Hepatocyte (in vitro differentiated cells): ENCODE results near the gene CA12. TPM values are rescaled to one million over a fixed set of nuclear protein-coding genes. Genes with fewer than 3 reads are reported as not detected.

Experiments used
- DNase-seq: peaks from one replicate; pipeline ENCODE4 v3.0.0-alpha.2; 2016; ENCODE audit warnings: low spot score
- H2AFZ ChIP-seq: fragments of 200-600 bp; sonication (generic); 2 replicates; pipeline ENCODE4 v1.6.0; 2016; ENCODE audit warnings: antibody characterized with exemption, mild to moderate bottlenecking
- H3K27ac ChIP-seq: fragments of 200-600 bp; sonication (generic); 2 replicates; pipeline ENCODE4 v1.5.1; 2016; ENCODE audit warnings: mild to moderate bottlenecking
- H3K27me3 ChIP-seq: fragments of 200-600 bp; sonication (generic); 2 replicates; pipeline ENCODE4 v1.6.1; 2016
- H3K36me3 ChIP-seq: fragments of 200-600 bp; sonication (generic); replicated peaks from 2 replicates; pipeline ENCODE4 v1.5.1; 2016; ENCODE audit warnings: low read depth; ENCODE audit not compliant: insufficient read depth
- H3K4me1 ChIP-seq: fragments of 200-600 bp; sonication (generic); 2 replicates; pipeline ENCODE4 v1.5.1; 2016; ENCODE audit warnings: mild to moderate bottlenecking, moderate library complexity; ENCODE audit not compliant: insufficient read depth
- H3K4me2 ChIP-seq: fragments of 200-600 bp; sonication (generic); 2 replicates; pipeline ENCODE4 v1.6.0; 2016
- H3K4me3 ChIP-seq: fragments of 200-600 bp; sonication (generic); 2 replicates; pipeline ENCODE4 v1.5.1; 2016; ENCODE audit warnings: mild to moderate bottlenecking
- H3K79me2 ChIP-seq: fragments of 200-600 bp; sonication (generic); 2 replicates; pipeline ENCODE4 v1.6.0; 2017; ENCODE audit warnings: mild to moderate bottlenecking
- H3K9me2 ChIP-seq: fragments of 200-600 bp; sonication (generic); replicated peaks from 2 replicates; pipeline ENCODE4 v1.6.0; 2017; ENCODE audit warnings: mild to moderate bottlenecking; ENCODE audit not compliant: insufficient read depth
- H3K9me3 ChIP-seq: fragments of 200-600 bp; sonication (generic); 2 replicates; pipeline ENCODE4 v1.5.1; 2016; ENCODE audit warnings: low read depth, mild to moderate bottlenecking
- H4K20me1 ChIP-seq: fragments of 200-600 bp; sonication (generic); 2 replicates; pipeline ENCODE4 v1.6.0; 2016; ENCODE audit warnings: mild to moderate bottlenecking; ENCODE audit not compliant: insufficient read depth, poor library complexity, severe bottlenecking
- CTCF ChIP-seq: fragments of 200-600 bp; sonication (generic); IDR thresholded peaks from 2 replicates; pipeline ENCODE4 v1.5.1; 2016; ENCODE audit warnings: antibody characterized with exemption, mild to moderate bottlenecking; ENCODE audit not compliant: poor library complexity
- EZH2 ChIP-seq: fragments of 200-600 bp; sonication (generic); IDR thresholded peaks from 2 replicates; pipeline ENCODE4 v1.6.1; 2016; ENCODE audit warnings: antibody characterized with exemption, mild to moderate bottlenecking, borderline replicate concordance
- EZH2phosphoT487 ChIP-seq: fragments of 200-600 bp; sonication (generic); IDR thresholded peaks from one replicate; pipeline ENCODE4 v1.6.1; 2018; ENCODE audit warnings: antibody characterized with exemption, mild to moderate bottlenecking, low read depth, moderate library complexity; ENCODE audit not compliant: unreplicated experiment, severe bottlenecking
- WGBS: methylation state at CpG from one replicate; pipeline ENCODE4 v1.1.6; 2016; ENCODE audit warnings: low lambda C conversion rate; ENCODE audit errors: missing lambda C conversion rate; 5-methylcytosine and 5-hydroxymethylcytosine counted together
- polyA plus RNA-seq: library from polyadenylated mRNA; unstranded; fragments of >200 nt; fragmentation: Nextera tagmentation; extraction: Ambion mirVana; gene quantifications from 2 replicates; pipeline ENCODE4 v1.2.1, GENCODE V29; 2016
- total RNA-seq: library from RNA; depleted of rRNA; stranded (reverse); fragments of >200 nt; gene quantifications from 2 replicates; pipeline ENCODE4 v1.2.3, GENCODE V29; 2014

The CA12 gene
- total and polyA plus RNA-seq, 2 experiments from 2014 or later: 13.8 to 16.6 TPM

- no peaks in the 10 kb centered on the region for H3K9me3 ChIP-seq
- no peak overlapping the region for H3K27ac ChIP-seq
- no peak overlapping the region for H2AFZ ChIP-seq
- H3K4me3 ChIP-seq: no peak overlapping the region
- H3K9me2 ChIP-seq: no peaks in the 10 kb centered on the region
- H4K20me1 ChIP-seq: no peaks in the 10 kb centered on the region
- no peak overlapping the region for H3K4me2 ChIP-seq
- no peaks in the 10 kb centered on the region for H3K27me3 ChIP-seq
- peaks cover 4% of the 10 kb centered on the region for H3K4me1 ChIP-seq
- TF ChIP-seq EZH2: no peak
- no peak for TF ChIP-seq EZH2phosphoT487
- no peak for TF ChIP-seq CTCF
- H3K36me3 ChIP-seq: no peaks in the 10 kb centered on the region
- no peaks in the 10 kb centered on the region for H3K79me2 ChIP-seq
- no peak for DNase-seq
- 97% methylated on average over 5 of the region's 5 CpGs for WGBS
Observed at GRCh38 chr15:63409179-63409578, 27.5 kb upstream of the CA12 start.

- no peak overlapping the region for H3K27ac ChIP-seq
- DNase-seq: no peak
- H3K9me3 ChIP-seq: no peaks in the 10 kb centered on the region
- no peaks in the 10 kb centered on the region for H4K20me1 ChIP-seq
- H3K4me3 ChIP-seq: no peak overlapping the region
- no peaks in the 10 kb centered on the region for H3K9me2 ChIP-seq
- H3K36me3 ChIP-seq: no peaks in the 10 kb centered on the region
- H3K4me1 ChIP-seq: peaks cover 4% of the 10 kb centered on the region
- 55% methylated on average over 2 of the region's 2 CpGs for WGBS
- no peak overlapping the region for H3K4me2 ChIP-seq
- no peak for TF ChIP-seq EZH2phosphoT487
- no peaks in the 10 kb centered on the region for H3K27me3 ChIP-seq
- no peak overlapping the region for H2AFZ ChIP-seq
- no peaks in the 10 kb centered on the region for H3K79me2 ChIP-seq
Observed at GRCh38 chr15:63408524-63408923, 26.9 kb upstream of the CA12 start.

GRCh38 chr15:63407612-63408011, 26.0 kb upstream of the CA12 start:
- peaks cover 4% of the 10 kb centered on the region for H3K4me1 ChIP-seq
- H3K9me3 ChIP-seq: no peaks in the 10 kb centered on the region
- TF ChIP-seq CTCF (no peak), EZH2phosphoT487 (no peak), EZH2 (no peak)
- H2AFZ ChIP-seq: no peak overlapping the region
- 33% methylated on average over 5 of the region's 5 CpGs for WGBS
- no peak overlapping the region for H3K27ac ChIP-seq
- no peaks in the 10 kb centered on the region for H3K9me2 ChIP-seq
- no peaks in the 10 kb centered on the region for H3K36me3 ChIP-seq
- no peak overlapping the region for H3K4me2 ChIP-seq
- no peaks in the 10 kb centered on the region for H3K79me2 ChIP-seq
- no peaks in the 10 kb centered on the region for H3K27me3 ChIP-seq
- DNase-seq: no peak
- H3K4me3 ChIP-seq: no peak overlapping the region
- H4K20me1 ChIP-seq: no peaks in the 10 kb centered on the region

- peak overlapping the region; percentile 47 for H3K27ac ChIP-seq
- no peaks in the 10 kb centered on the region for H3K27me3 ChIP-seq
- H2AFZ ChIP-seq: no peak overlapping the region
- H3K9me3 ChIP-seq: no peaks in the 10 kb centered on the region
- no peak overlapping the region for H3K4me3 ChIP-seq
- no peaks in the 10 kb centered on the region for H3K9me2 ChIP-seq
- H4K20me1 ChIP-seq: no peaks in the 10 kb centered on the region
- H3K79me2 ChIP-seq: no peaks in the 10 kb centered on the region
- no peak for DNase-seq
- WGBS: 57% methylated on average over 9 of the region's 9 CpGs
- no peak overlapping the region for H3K4me2 ChIP-seq
- H3K36me3 ChIP-seq: no peaks in the 10 kb centered on the region
- TF ChIP-seq EZH2phosphoT487 (no peak), EZH2 (no peak), CTCF (no peak)
- peaks cover 4% of the 10 kb centered on the region for H3K4me1 ChIP-seq
Observed at GRCh38 chr15:63405683-63406390, 24.2 kb upstream of the CA12 start.
